GM12878 (cell line): ENCODE results near the gene PRRX1. TPM values are rescaled to one million over a fixed set of nuclear protein-coding genes. Genes with fewer than 3 reads are reported as not detected.

Experiments
- ATAC-seq: fragments of 200-7000 bp; cut with Tn5 transposase; 3 replicates; pipeline ENCODE4 v1.9.1; 2020; ENCODE audit warnings: mild to moderate bottlenecking, moderate library complexity
- BruUV-seq: library from RNA; stranded (reverse); fragments of 400-500 nt; replicated peaks from 2 replicates; lab custom pipeline; 2021; lab: Mats Ljungman, UMichigan
- CTCF ChIA-PET: fragments of 300-600 bp; sonication (Branson Sonifier 250); formaldehyde crosslinking; extraction: SDS; loops from one replicate; lab custom pipeline; 2021; ENCODE audit warnings: inconsistent platforms; lab: Yijun Ruan, JAX
- POLR2A ChIA-PET: fragments of 350-600 bp; formaldehyde crosslinking; extraction: SDS; loops from one replicate; lab custom pipeline; 2021; ENCODE audit warnings: inconsistent platforms; lab: Charles Lee
- RAD21 ChIA-PET: fragments of 300-600 bp; sonication (Branson Sonifier 250); formaldehyde crosslinking; loops from one replicate; lab custom pipeline; 2023; ENCODE audit warnings: antibody characterized with exemption; ENCODE audit not compliant: unreplicated experiment; lab: Charles Lee
- SMC1A ChIA-PET: fragments of 300-600 bp; sonication (Branson Sonifier 250); formaldehyde crosslinking; loops from one replicate; lab custom pipeline; 2023; ENCODE audit not compliant: unreplicated experiment, uncharacterized antibody; lab: Charles Lee
- DNase-seq: peaks from one replicate; pipeline ENCODE4 v3.0.0-alpha.2; 2011; ENCODE audit warnings: low read depth, low spot score
- FAIRE-seq: peaks from 3 replicates; lab custom pipeline; 2011; peaks lifted over from hg19 to GRCh38; lab: Jason Lieb, UNC
- H2AFZ ChIP-seq: 2 replicates; pipeline ENCODE4 v1.6.0; 2011; ENCODE audit warnings: low read depth, low read length, control low read depth; ENCODE audit not compliant: control insufficient read depth
- H3K27ac ChIP-seq: 2 replicates; pipeline ENCODE4 v1.5.1; 2011; ENCODE audit warnings: control low read depth; ENCODE audit not compliant: control insufficient read depth, insufficient read depth
- H3K27me3 ChIP-seq, 2 experiments: replicated peaks in 1 of 2; 2 replicates each; pipeline versions ENCODE4 v1.6.0 to v1.6.1; 2011; ENCODE audit warnings: low read length in 1 of 2; ENCODE audit not compliant: control insufficient read depth in 2 of 2, insufficient read depth in 2 of 2
- H3K36me3 ChIP-seq, 2 experiments: 2 replicates each; pipeline ENCODE4 v1.5.1; 2011; ENCODE audit warnings: low read length in 1 of 2; ENCODE audit not compliant: control insufficient read depth in 2 of 2, insufficient read depth in 2 of 2
- H3K4me1 ChIP-seq: 2 replicates; pipeline ENCODE4 v1.6.1; 2011; ENCODE audit warnings: mild to moderate bottlenecking, low read length, moderate library complexity, mixed read lengths; ENCODE audit not compliant: control insufficient read depth, insufficient read depth
- H3K4me2 ChIP-seq: 2 replicates; pipeline ENCODE4 v1.6.0; 2011; ENCODE audit warnings: control low read depth; ENCODE audit not compliant: control insufficient read depth, insufficient read depth
- H3K4me3 ChIP-seq: fragments of 200-600 bp; sonication (generic); 2 replicates; pipeline ENCODE4 v1.5.1; 2016
- H3K79me2 ChIP-seq: 2 replicates; pipeline ENCODE4 v1.6.0; 2011; ENCODE audit warnings: low read length; ENCODE audit not compliant: control insufficient read depth, insufficient read depth
- H3K9ac ChIP-seq: 2 replicates; pipeline ENCODE4 v1.8.0; 2011; ENCODE audit warnings: low read length, control low read depth, mixed read lengths; ENCODE audit not compliant: control insufficient read depth, insufficient read depth
- H3K9me3 ChIP-seq: replicated peaks from 3 replicates; pipeline ENCODE4 v1.5.1; 2011; ENCODE audit warnings: mild to moderate bottlenecking, low read length; ENCODE audit not compliant: control insufficient read depth, insufficient read depth
- H4K20me1 ChIP-seq: 2 replicates; pipeline ENCODE4 v1.6.0; 2011; ENCODE audit not compliant: control insufficient read depth, insufficient read depth
- ATF2 ChIP-seq: IDR thresholded peaks from 2 replicates; pipeline ENCODE4 v1.6.1; 2012; ENCODE audit warnings: low read length, inconsistent platforms
- EZH2 ChIP-seq: IDR thresholded peaks from 2 replicates; pipeline ENCODE4 v1.6.1; 2012; ENCODE audit warnings: low read depth, mild to moderate bottlenecking, control low read depth, inconsistent platforms, low read length, borderline replicate concordance; ENCODE audit not compliant: control insufficient read depth
- PRDM15 ChIP-seq: fragments of 450-650 bp; formaldehyde crosslinking; IDR thresholded peaks from 2 replicates; pipeline ENCODE4 v1.4.0; 2020; ENCODE audit warnings: mild to moderate bottlenecking, moderate library complexity
- WGBS: methylation state at CpG from one replicate; pipeline ENCODE4 v1.1.6; 2016; ENCODE audit warnings: low lambda C conversion rate; ENCODE audit not compliant: insufficient replicate concordance, insufficient coverage; ENCODE audit errors: missing lambda C conversion rate; 5-methylcytosine and 5-hydroxymethylcytosine counted together
- in situ Hi-C: fragments of 300-500 bp; cut with MboI; formaldehyde crosslinking; loops from 9 replicates; pipeline ENCODE4 v1.14.3; 2018; ENCODE audit warnings: mixed read lengths
- intact Hi-C: fragments of 100-400 bp; cut with micrococcal nuclease; formaldehyde crosslinking; loops from one replicate; pipeline ENCODE4 v1.14.2; 2022; ENCODE audit not compliant: unreplicated experiment
- polyA plus RNA-seq, 11 experiments: library from polyadenylated mRNA; depleted of rRNA in 4 of 11; unstranded in 6 of 11; stranded (reverse) in 5 of 11; fragments of >200 nt; fragmentation: Nextera tagmentation in 4 of 11; fragmentation: Illumina TruSeq in 1 of 11; extraction: Ambion mirVana in 4 of 11; extraction: Trizol in 1 of 11; gene quantifications; 1 replicate in 1 of 11; 2 replicates in 10 of 11; pipeline versions ENCODE4 v1.2.1 to v1.2.3, GENCODE V29; 2011 to 2016; ENCODE audit warnings: inconsistent platforms in 2 of 11, missing spikeins in 2 of 11, low read depth in 1 of 11
- total RNA-seq, 4 experiments: library from RNA; depleted of rRNA in 3 of 4; stranded (reverse); fragments of >200 nt in 3 of 4; fragmentation: Illumina TruSeq in 1 of 4; extraction: Trizol in 1 of 4; gene quantifications; 2 replicates each; pipeline versions ENCODE4 v1.2.1 to v1.2.3, GENCODE V29; 2013 to 2021

The PRRX1 gene
- total and polyA plus RNA-seq, 10 of the 15 experiments (the other 5 are each of a cell fraction or from before 2014, with no cell fraction given): 0.42 to 64.6 (median 1.5) TPM

- H3K9ac ChIP-seq: no peak overlapping the region
- ChIA-PET SMC1A (interaction anchor here (2.2 kb wide), 1 partner anchor 16 kb away, joined by 6 read pairs; no protein-coding TSS in a partner anchor), RAD21 (no interaction called here), CTCF (interaction anchor here (2.1 kb wide), 1 partner anchor 10 kb away, joined by 6 read pairs; no protein-coding TSS in a partner anchor), POLR2A (no interaction called here)
- no peak overlapping the region for H3K4me3 ChIP-seq
- H3K27me3 ChIP-seq: no peaks in the 10 kb centered on the region
- in situ Hi-C loops: no loop called here
- no peak for ATAC-seq
- H3K4me1 ChIP-seq: no peaks in the 10 kb centered on the region
- H3K27ac ChIP-seq: no peak overlapping the region
- 34% methylated on average over 4 of the region's 4 CpGs for WGBS
- TF ChIP-seq ATF2 (no peak), EZH2 (no peak), PRDM15 (CRISPR knock-in tag) (no peak)
- H3K79me2 ChIP-seq: no peaks in the 10 kb centered on the region
- no peak overlapping the region for H3K4me2 ChIP-seq
- FAIRE-seq: no peak
- H3K36me3 ChIP-seq: no peaks in the 10 kb centered on the region
- H4K20me1 ChIP-seq: no peaks in the 10 kb centered on the region
- H2AFZ ChIP-seq: no peak overlapping the region
- no TSS peak for BruUV-seq
- DNase-seq: no peak
- H3K9me3 ChIP-seq: no peaks in the 10 kb centered on the region
- intact Hi-C loops: no loop called here
Observed at GRCh38 chr1:170721621-170722020, 57.7 kb downstream of the PRRX1 start.
